Karpas-422 (cell line): Measurements from ENCODE around the gene NLRC5. TPM values are rescaled to one million over a fixed set of nuclear protein-coding genes. Genes with fewer than 3 reads are reported as not detected.
"Not testable (repeated sequence)": the region's sequence is repeated elsewhere in the genome, so short reads cannot be mapped to it uniquely, and the experiment has no call there.

Experiments
- DNase-seq: peaks from one replicate; pipeline ENCODE4 v3.0.0-alpha.2; 2015
- H2AFZ ChIP-seq: fragments of 200-600 bp; sonication (generic); 2 replicates; pipeline ENCODE4 v1.6.1; 2014; ENCODE audit warnings: antibody characterized with exemption, low read length, mixed read lengths
- H3K27ac ChIP-seq: fragments of 200-600 bp; sonication (generic); 2 replicates; pipeline ENCODE4 v1.5.1; 2014; ENCODE audit warnings: mild to moderate bottlenecking, low read length, moderate library complexity
- H3K27me3 ChIP-seq: fragments of 200-600 bp; sonication (generic); 2 replicates; pipeline ENCODE4 v1.6.1; 2014; ENCODE audit warnings: low read length, mixed read lengths
- H3K36me3 ChIP-seq: fragments of 200-600 bp; sonication (generic); 2 replicates; pipeline ENCODE4 v1.6.1; 2014; ENCODE audit warnings: low read length, mixed read lengths; ENCODE audit not compliant: insufficient read depth
- H3K4me1 ChIP-seq: fragments of 200-600 bp; sonication (generic); 2 replicates; pipeline ENCODE4 v1.6.1; 2014; ENCODE audit warnings: mild to moderate bottlenecking, low read length, mixed read lengths
- H3K4me2 ChIP-seq: fragments of 200-600 bp; sonication (generic); 2 replicates; pipeline ENCODE4 v1.6.1; 2014; ENCODE audit warnings: low read length, low read depth, mild to moderate bottlenecking; ENCODE audit not compliant: poor library complexity, severe bottlenecking
- H3K4me3 ChIP-seq: fragments of 200-600 bp; sonication (generic); 2 replicates; pipeline ENCODE4 v1.5.1; 2014; ENCODE audit warnings: mild to moderate bottlenecking, antibody characterized with exemption, low read length, mixed read lengths
- H3K79me2 ChIP-seq: fragments of 200-600 bp; sonication (generic); 2 replicates; pipeline ENCODE4 v1.6.1; 2014; ENCODE audit warnings: mild to moderate bottlenecking, low read length, mixed read lengths
- H3K9ac ChIP-seq: fragments of 200-600 bp; sonication (generic); 2 replicates; pipeline ENCODE4 v1.6.0; 2014; ENCODE audit warnings: low read length
- H3K9me2 ChIP-seq: fragments of 200-600 bp; sonication (generic), shearing (Covaris generic); replicated peaks from 2 replicates; pipeline ENCODE4 v1.6.0; 2014; ENCODE audit warnings: mild to moderate bottlenecking, low read length, moderate library complexity; ENCODE audit not compliant: insufficient read depth
- H3K9me3 ChIP-seq: fragments of 300-700, 200-600 bp; sonication (generic); 2 replicates; pipeline ENCODE4 v1.6.1; 2014; ENCODE audit warnings: low read length, mixed read lengths
- H4K20me1 ChIP-seq: fragments of 200-600 bp; sonication (generic); 2 replicates; pipeline ENCODE4 v1.6.1; 2014; ENCODE audit warnings: mild to moderate bottlenecking, antibody characterized with exemption, low read length, low read depth; ENCODE audit not compliant: insufficient read depth
- total RNA-seq: library from RNA; depleted of rRNA; stranded (reverse); fragments of >200 nt; shearing (Covaris generic); gene quantifications from 2 replicates; pipeline ENCODE4 v1.2.3, GENCODE V29; 2014; ENCODE audit warnings: low replicate concordance

NLRC5 gene
- total RNA-seq, 1 experiment from 2014 or later, result 116 TPM

DNA sequence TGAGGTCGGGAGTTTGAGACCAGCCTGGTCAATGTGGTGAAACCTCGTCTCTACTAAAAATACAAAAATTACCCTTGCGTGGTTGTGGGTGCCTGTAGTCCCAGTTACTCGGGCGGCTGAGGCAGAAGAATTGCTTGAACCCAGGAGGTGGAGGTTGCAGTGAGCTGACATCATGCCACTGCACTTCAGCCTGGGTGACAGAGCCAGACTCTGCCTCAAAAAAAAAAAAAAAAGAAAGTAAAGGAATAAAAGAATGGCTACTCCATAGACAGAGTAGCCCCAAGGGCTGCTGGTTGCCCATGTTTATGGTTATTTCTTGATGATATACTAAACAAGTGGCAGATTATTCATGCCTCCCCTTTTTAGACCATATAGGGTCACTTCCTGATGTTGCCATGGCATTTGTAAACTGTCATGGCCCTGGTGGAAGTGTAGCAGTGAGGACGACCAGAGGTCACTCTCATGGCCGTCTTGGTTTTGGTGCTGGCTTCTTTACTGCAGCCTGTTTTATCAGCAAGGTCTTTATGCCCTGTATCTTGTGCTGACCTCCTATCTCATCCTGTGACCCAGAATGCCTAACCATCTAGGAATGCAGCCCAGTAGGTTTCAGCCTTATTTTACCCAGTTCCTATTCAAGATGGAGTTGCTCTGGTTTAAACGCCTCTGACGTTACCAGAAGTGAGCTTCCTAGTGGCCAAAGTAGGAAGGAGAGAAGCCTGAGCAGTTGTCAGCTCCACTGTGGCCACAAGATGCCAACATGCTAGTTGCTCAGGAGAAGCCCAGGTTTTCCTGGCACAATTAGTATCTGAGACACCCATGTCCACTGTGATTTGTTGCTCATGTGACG lies 120.1 kb downstream of the NLRC5 start:
- H3K9me3 ChIP-seq, H3K79me2 ChIP-seq, H3K4me2 ChIP-seq, H3K9me2 ChIP-seq, H3K27ac ChIP-seq, H2AFZ ChIP-seq, H3K27me3 ChIP-seq, H4K20me1 ChIP-seq, DNase-seq, H3K36me3 ChIP-seq, H3K4me3 ChIP-seq, H3K9ac ChIP-seq: not testable (repeated sequence)
- H3K4me1 ChIP-seq, result peaks cover 13% of the 10 kb centered on the region

DNA sequence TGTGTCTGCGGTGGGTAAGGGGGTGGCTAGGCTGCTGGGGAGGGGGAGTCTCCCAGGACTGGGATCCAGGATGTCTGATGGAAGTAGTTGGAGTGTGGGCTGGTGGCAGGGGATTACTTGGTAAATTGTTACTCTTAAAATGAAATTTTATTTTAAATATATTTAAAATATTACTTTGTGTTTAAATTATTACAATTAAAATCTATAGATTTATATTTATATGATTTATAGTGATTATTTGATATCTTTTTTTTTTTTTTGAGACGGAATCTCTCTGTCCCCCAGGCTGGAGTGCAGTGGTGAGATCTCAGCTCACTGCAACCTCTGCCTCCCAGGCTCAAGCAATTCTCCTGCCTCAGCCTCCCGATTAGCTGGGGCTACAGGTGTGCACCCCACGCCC lies 121.6 kb downstream of the NLRC5 start:
- Histone ChIP-seq H3K36me3 (no peaks in the 10 kb centered on the region), H2AFZ (no peak overlapping the region), H3K9me2 (no peaks in the 10 kb centered on the region), H3K79me2 (no peaks in the 10 kb centered on the region), H3K27me3 (no peaks in the 10 kb centered on the region), H3K4me3 (no peak overlapping the region), H3K9me3 (no peaks in the 10 kb centered on the region), H4K20me1 (0 out of 2 replicates have a peak, but pooled peaks cover 4% of the 10 kb centered on the region), H3K4me1 (peaks cover 14% of the 10 kb centered on the region), H3K9ac (no peak overlapping the region), H3K4me2 (no peak overlapping the region), H3K27ac (no peak overlapping the region)
- DNase-seq, result no peak

DNA sequence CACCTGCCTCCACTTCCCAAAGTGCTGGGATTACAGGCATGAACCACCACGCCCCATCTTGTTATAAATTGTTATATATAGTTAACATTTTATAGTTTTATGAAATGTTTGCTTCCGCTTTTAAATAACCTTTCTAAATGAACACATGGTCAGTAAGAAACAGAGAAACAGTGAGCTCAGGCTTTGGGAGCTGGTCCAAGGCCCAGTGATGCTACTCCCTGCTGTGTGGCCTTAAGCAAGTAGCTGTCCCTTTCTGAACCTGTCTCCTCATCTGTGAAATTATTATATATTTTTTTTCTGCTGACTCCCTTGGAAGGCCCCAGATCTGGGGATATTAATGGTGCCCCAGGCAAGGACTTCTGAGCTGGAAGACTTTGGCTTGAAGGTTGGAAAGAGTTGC lies 122.1 kb downstream of the NLRC5 start:
- Histone ChIP-seq H3K36me3 (no peaks in the 10 kb centered on the region), H3K4me1 (peaks cover 14% of the 10 kb centered on the region), H3K9me3 (no peaks in the 10 kb centered on the region), H3K9me2 (no peaks in the 10 kb centered on the region), H3K9ac (no peak overlapping the region), H2AFZ (no peak overlapping the region), H3K27ac (no peak overlapping the region), H4K20me1 (0 out of 2 replicates have a peak, but pooled peaks cover 4% of the 10 kb centered on the region), H3K4me2 (no peak overlapping the region), H3K27me3 (no peaks in the 10 kb centered on the region), H3K79me2 (no peaks in the 10 kb centered on the region), H3K4me3 (no peak overlapping the region)
- no peak for DNase-seq

DNA sequence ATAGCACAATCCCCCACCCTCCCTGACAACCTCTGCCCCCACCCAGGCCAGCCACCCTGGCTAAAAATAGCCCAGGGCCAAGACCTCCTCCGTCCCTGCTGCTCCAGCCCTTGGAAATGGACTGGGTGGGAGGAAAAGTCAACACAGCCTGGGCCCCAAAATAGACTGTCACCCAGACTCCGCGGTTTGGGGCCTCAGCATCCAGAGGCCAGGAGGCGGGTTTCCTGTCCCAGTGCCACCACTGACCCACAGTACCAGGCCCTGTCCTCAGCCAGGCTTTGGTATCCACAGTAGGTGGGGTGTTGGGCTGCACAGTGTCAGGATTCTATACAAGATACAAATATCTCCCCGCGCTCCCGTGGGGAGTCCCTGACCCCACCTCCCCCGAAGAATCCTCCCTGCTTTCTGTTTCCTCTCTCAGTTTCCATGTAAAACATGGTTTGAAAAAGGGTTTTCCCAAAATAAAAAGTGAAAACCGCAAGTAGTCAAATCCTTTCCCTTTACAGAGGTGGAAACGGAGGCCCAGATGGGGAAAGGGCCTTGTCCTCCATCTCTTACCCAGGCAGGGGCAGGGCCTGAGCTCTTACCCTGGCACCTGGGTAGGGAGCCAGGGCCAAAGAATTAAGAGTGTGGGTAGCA lies 123.2 kb downstream of the NLRC5 start:
- H3K79me2 ChIP-seq, result no peaks in the 10 kb centered on the region
- H3K27me3 ChIP-seq, result no peaks in the 10 kb centered on the region
- no peak overlapping the region for H3K4me3 ChIP-seq
- H3K9me2 ChIP-seq, result no peaks in the 10 kb centered on the region
- no peak overlapping the region for H3K4me2 ChIP-seq
- H4K20me1 ChIP-seq, result 0 out of 2 replicates have a peak, but pooled peaks cover 4% of the 10 kb centered on the region
- H3K36me3 ChIP-seq, result no peaks in the 10 kb centered on the region
- DNase-seq, result no peak
- no peaks in the 10 kb centered on the region for H3K9me3 ChIP-seq
- H2AFZ ChIP-seq, result no peak overlapping the region
- no peak overlapping the region for H3K27ac ChIP-seq
- H3K4me1 ChIP-seq, result peaks cover 8% of the 10 kb centered on the region
- no peak overlapping the region for H3K9ac ChIP-seq

DNA sequence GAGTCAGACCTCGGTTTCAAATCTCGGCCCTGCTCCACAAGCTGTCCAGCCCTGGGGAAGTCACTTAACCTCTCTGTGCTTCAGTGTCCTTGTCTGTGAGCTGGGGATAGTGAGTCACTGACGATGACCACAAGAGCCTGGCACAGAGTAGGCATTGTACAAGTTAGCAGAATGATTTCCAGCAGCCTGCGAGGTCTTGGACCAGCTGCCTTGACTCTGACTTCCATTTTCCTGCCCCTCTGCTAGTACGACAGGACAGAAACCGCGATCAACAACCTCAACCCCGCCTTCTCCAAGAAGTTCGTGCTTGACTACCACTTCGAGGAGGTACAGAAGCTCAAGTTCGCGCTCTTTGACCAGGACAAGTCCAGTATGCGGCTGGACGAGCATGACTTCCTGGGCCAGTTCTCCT lies 123.7 kb downstream of the NLRC5 start:
- Histone ChIP-seq H3K27me3 (no peaks in the 10 kb centered on the region), H3K4me3 (no peak overlapping the region), H3K27ac (no peak overlapping the region), H3K4me1 (peaks cover 7% of the 10 kb centered on the region), H3K79me2 (no peaks in the 10 kb centered on the region), H3K36me3 (no peaks in the 10 kb centered on the region), H3K9ac (no peak overlapping the region), H4K20me1 (0 out of 2 replicates have a peak, but pooled peaks cover 4% of the 10 kb centered on the region), H3K9me3 (no peaks in the 10 kb centered on the region), H3K4me2 (no peak overlapping the region), H3K9me2 (no peaks in the 10 kb centered on the region), H2AFZ (no peak overlapping the region)
- no peak for DNase-seq

- H3K4me3 ChIP-seq, result no peak overlapping the region
- peaks cover 7% of the 10 kb centered on the region for H3K4me1 ChIP-seq
- H4K20me1 ChIP-seq, result 0 out of 2 replicates have a peak, but pooled peaks cover 4% of the 10 kb centered on the region
- no peak overlapping the region for H2AFZ ChIP-seq
- DNase-seq, result no peak
- H3K4me2 ChIP-seq, result no peak overlapping the region
- H3K36me3 ChIP-seq, result no peaks in the 10 kb centered on the region
- H3K9ac ChIP-seq, result no peak overlapping the region
- no peaks in the 10 kb centered on the region for H3K9me3 ChIP-seq
- H3K27ac ChIP-seq, result no peak overlapping the region
- no peaks in the 10 kb centered on the region for H3K9me2 ChIP-seq
- no peaks in the 10 kb centered on the region for H3K79me2 ChIP-seq
- H3K27me3 ChIP-seq, result no peaks in the 10 kb centered on the region
Measured at GRCh38 chr16:57113664-57114063, 124.3 kb downstream of the NLRC5 start.

GRCh38 chr16:57115168-57115513 lies 125.8 kb downstream of the NLRC5 start:
- H3K9ac ChIP-seq, result no peak overlapping the region
- no peak overlapping the region for H2AFZ ChIP-seq
- peaks cover 7% of the 10 kb centered on the region for H3K4me1 ChIP-seq
- H3K27me3 ChIP-seq, result no peaks in the 10 kb centered on the region
- no peaks in the 10 kb centered on the region for H3K9me3 ChIP-seq
- H3K9me2 ChIP-seq, result no peaks in the 10 kb centered on the region
- DNase-seq, result no peak
- no peak overlapping the region for H3K4me2 ChIP-seq
- H3K79me2 ChIP-seq, result no peaks in the 10 kb centered on the region
- 0 out of 2 replicates have a peak, but pooled peaks cover 4% of the 10 kb centered on the region for H4K20me1 ChIP-seq
- H3K4me3 ChIP-seq, result no peak overlapping the region
- no peaks in the 10 kb centered on the region for H3K36me3 ChIP-seq
- no peak overlapping the region for H3K27ac ChIP-seq

GRCh38 chr16:57115514-57116182 lies 126.3 kb downstream of the NLRC5 start:
- Histone ChIP-seq H3K9me2 (no peaks in the 10 kb centered on the region), H3K79me2 (no peaks in the 10 kb centered on the region), H3K4me3 (no peak overlapping the region), H3K4me2 (no peak overlapping the region), H3K27ac (no peak overlapping the region), H3K9ac (no peak overlapping the region), H3K9me3 (no peaks in the 10 kb centered on the region), H3K4me1 (peaks cover 7% of the 10 kb centered on the region), H3K36me3 (no peaks in the 10 kb centered on the region), H2AFZ (no peak overlapping the region), H3K27me3 (no peaks in the 10 kb centered on the region), H4K20me1 (0 out of 2 replicates have a peak, but pooled peaks cover 4% of the 10 kb centered on the region)
- no peak for DNase-seq
